Measurements from ENCODE around the gene PLEKHG4B.

DNA sequence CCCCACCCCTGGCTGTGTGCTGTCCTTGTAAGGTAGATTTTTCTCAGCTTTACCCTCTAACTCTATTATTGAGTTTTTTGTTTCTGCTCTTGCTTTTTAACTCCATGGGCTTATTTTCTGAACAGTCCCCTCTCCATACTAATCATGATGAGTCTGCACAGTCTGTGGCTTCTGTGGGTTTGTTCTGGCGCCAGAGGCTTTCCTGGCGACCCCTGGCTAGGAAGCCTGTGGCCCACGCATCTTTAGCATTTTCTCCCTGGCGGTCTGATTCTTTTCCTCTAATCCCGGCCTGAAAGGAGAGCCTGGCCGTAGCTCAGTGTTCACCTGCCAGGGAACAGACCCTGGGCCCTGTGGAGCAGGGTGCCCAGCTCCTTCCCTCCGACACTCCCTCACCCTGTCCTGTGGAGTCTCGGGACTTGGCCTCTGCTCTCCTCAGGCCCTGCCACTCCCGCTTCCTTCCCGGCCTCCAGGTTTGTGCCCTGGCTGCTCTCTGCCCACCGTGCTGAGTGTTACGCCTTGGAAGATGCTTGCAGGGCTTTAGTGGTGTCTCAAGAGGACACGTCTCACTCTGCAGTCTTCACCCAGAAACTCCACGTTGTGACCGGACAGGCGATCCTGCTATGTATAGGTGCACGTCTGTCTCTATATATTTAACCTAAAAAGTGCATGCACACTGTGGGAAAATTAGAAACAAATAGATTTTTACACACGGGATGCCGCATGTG, 67.6 kb downstream of the PLEKHG4B start:
- no peak for TF ChIP-seq CTCF (IDR thresholded peaks at IDR 0.05; ENCODE audit: low read depth, low read length)
- TF ChIP-seq EZH2phosphoT487 (IDR thresholded peaks at IDR 0.05; ENCODE audit: low read depth), result no peak

Measured in OCI-LY3 (cell line).